HEK293 (cell line): ENCODE data around the gene TLE5.
"Not testable (repeated sequence)": the region's sequence is repeated elsewhere in the genome, so short reads cannot be mapped to it uniquely, and the experiment has no call there.

Experiments used
- CTCF ChIA-PET: fragments of 350-600 bp; formaldehyde crosslinking; extraction: SDS; loops from one replicate; lab custom pipeline; 2021; ENCODE audit warnings: antibody characterized with exemption; lab: Yijun Ruan, JAX
- POLR2A ChIA-PET: fragments of 300-600 bp; formaldehyde crosslinking; extraction: SDS; loops from one replicate; lab custom pipeline; 2020; ENCODE audit warnings: antibody characterized with exemption, inconsistent platforms; lab: Yijun Ruan, JAX
- H3K27ac ChIP-seq: fragments of 200-500 bp; sonication (Bioruptor generic); 2 replicates; pipeline ENCODE4 v1.5.1; 2014; ENCODE audit warnings: low read depth, low read length, control low read depth, inconsistent platforms; ENCODE audit errors: extremely low read depth
- H3K36me3 ChIP-seq, 2 experiments: fragments of 200-500 bp in 1 of 2; sonication (Bioruptor generic) in 1 of 2; 1 replicate in 1 of 2; 2 replicates in 1 of 2; pipeline ENCODE4 v1.5.1; 2014 to 2017; ENCODE audit warnings: inconsistent platforms in 2 of 2, low read length in 2 of 2; ENCODE audit not compliant: control insufficient read depth in 2 of 2, insufficient read depth in 1 of 2
- H3K4me1 ChIP-seq: fragments of 200-500 bp; sonication (Bioruptor generic); 2 replicates; pipeline ENCODE4 v1.5.1; 2014; ENCODE audit warnings: mild to moderate bottlenecking, low read length, inconsistent platforms; ENCODE audit not compliant: control insufficient read depth, insufficient read depth
- H3K4me3 ChIP-seq: 2 replicates; pipeline ENCODE4 v1.5.1; 2011; ENCODE audit warnings: low read depth, mild to moderate bottlenecking, control low read depth, low read length, moderate library complexity
- H3K9me3 ChIP-seq: fragments of 200-500 bp; sonication (Bioruptor generic); 2 replicates; pipeline ENCODE4 v1.5.1; 2014; ENCODE audit warnings: low read depth, low read length, inconsistent platforms; ENCODE audit not compliant: control insufficient read depth, insufficient read depth
- KLF1 ChIP-seq: fragments of 450-650 bp; formaldehyde crosslinking; IDR thresholded peaks from 2 replicates; pipeline ENCODE4 v1.5.1; 2016; ENCODE audit warnings: missing biosample characterization, missing genetic modification characterization
- KLF17 ChIP-seq: fragments of 450-650 bp; formaldehyde crosslinking; IDR thresholded peaks from 2 replicates; pipeline ENCODE4 v1.5.1; 2016; ENCODE audit warnings: missing biosample characterization, missing genetic modification characterization
- KLF7 ChIP-seq: fragments of 450-650 bp; formaldehyde crosslinking; IDR thresholded peaks from 2 replicates; pipeline ENCODE4 v1.5.1; 2016; ENCODE audit warnings: missing biosample characterization, missing genetic modification characterization, borderline replicate concordance
- MEIS1 ChIP-seq: sonication (generic); formaldehyde crosslinking; IDR thresholded peaks from 2 replicates; pipeline ENCODE4 v1.8.1; 2022; ENCODE audit warnings: missing genetic modification reagents, mild to moderate bottlenecking, borderline replicate concordance
- ZBTB1 ChIP-seq: fragments of 450-650 bp; formaldehyde crosslinking; IDR thresholded peaks from 2 replicates; pipeline ENCODE4 v1.5.1; 2016; ENCODE audit warnings: missing biosample characterization, missing genetic modification characterization
- ZBTB10 ChIP-seq: fragments of 450-650 bp; formaldehyde crosslinking; IDR thresholded peaks from 2 replicates; pipeline ENCODE4 v1.5.1; 2016; ENCODE audit warnings: missing biosample characterization, missing genetic modification characterization
- ZBTB7A ChIP-seq: fragments of 450-650 bp; formaldehyde crosslinking; IDR thresholded peaks from 2 replicates; pipeline ENCODE4 v1.5.1; 2016; ENCODE audit warnings: low read depth, missing biosample characterization, missing genetic modification characterization
- ZFHX2 ChIP-seq: fragments of 450-650 bp; formaldehyde crosslinking; conservative IDR thresholded peaks from 2 replicates; pipeline ENCODE4 v1.5.1; 2016; ENCODE audit warnings: missing biosample characterization, missing genetic modification characterization
- ZFP3 ChIP-seq: fragments of 450-650 bp; formaldehyde crosslinking; IDR thresholded peaks from 2 replicates; pipeline ENCODE4 v1.5.1; 2016; ENCODE audit warnings: low read depth, missing biosample characterization, missing genetic modification characterization
- ZNF121 ChIP-seq: fragments of 450-650 bp; formaldehyde crosslinking; IDR thresholded peaks from 2 replicates; pipeline ENCODE4 v1.5.1; 2016; ENCODE audit warnings: missing biosample characterization, missing genetic modification characterization
- ZNF19 ChIP-seq: fragments of 450-650 bp; formaldehyde crosslinking; IDR thresholded peaks from 2 replicates; pipeline ENCODE4; 2016; ENCODE audit warnings: missing biosample characterization, missing genetic modification characterization, low read depth
- ZNF221 ChIP-seq: fragments of 450-650 bp; formaldehyde crosslinking; IDR thresholded peaks from 2 replicates; pipeline ENCODE4 v1.5.1; 2017; ENCODE audit warnings: missing biosample characterization, missing genetic modification characterization, borderline replicate concordance
- ZNF426 ChIP-seq: fragments of 450-650 bp; formaldehyde crosslinking; IDR thresholded peaks from 2 replicates; pipeline ENCODE4 v1.5.1; 2017; ENCODE audit warnings: missing biosample characterization, missing genetic modification characterization, mild to moderate bottlenecking, inconsistent platforms, moderate library complexity
- ZNF580 ChIP-seq: fragments of 450-650 bp; formaldehyde crosslinking; IDR thresholded peaks from 2 replicates; pipeline ENCODE4 v1.5.1; 2016; ENCODE audit warnings: missing biosample characterization, missing genetic modification characterization
- ZNF624 ChIP-seq: fragments of 450-650 bp; formaldehyde crosslinking; IDR thresholded peaks from 2 replicates; pipeline ENCODE4 v1.5.1; 2017; ENCODE audit warnings: missing biosample characterization, missing genetic modification characterization
- ZNF658 ChIP-seq: fragments of 450-650 bp; formaldehyde crosslinking; IDR thresholded peaks from 2 replicates; pipeline ENCODE4; 2016; ENCODE audit warnings: missing biosample characterization, missing genetic modification characterization
- TF ChIP-seq, protein P1 (sequence below): IDR thresholded peaks from 2 replicates; pipeline ENCODE4 v1.6.1; 2011; ENCODE audit warnings: mild to moderate bottlenecking, low read depth, low read length, borderline replicate concordance

TLE5 gene

DNA sequence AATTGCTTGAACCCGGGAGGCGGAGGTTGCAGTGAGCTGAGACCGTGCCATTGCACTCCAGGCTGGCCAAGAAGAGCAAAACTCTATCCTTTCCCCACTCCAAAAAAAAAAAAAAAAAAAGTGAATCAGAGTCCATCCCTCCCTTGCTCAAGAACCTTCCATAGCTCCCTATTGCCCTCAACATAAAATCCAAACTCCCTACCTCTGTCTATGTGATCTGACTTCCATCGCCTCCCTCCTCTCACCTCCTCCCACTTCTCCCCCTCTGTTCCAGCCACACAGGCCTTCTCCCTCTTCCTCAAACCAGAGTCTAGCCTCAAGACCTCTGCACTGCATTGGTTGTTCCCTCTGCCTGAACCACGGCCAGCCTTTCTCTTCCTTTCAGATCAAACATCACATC lies 23.2 kb downstream of the TLE5 start (continued):
- TF ChIP-seq ZNF624, result no peak
- TF ChIP-seq ZNF221 (tag by site-specific recombination), result no peak
- TF ChIP-seq ZNF426 (tag by site-specific recombination), result no peak
- TF ChIP-seq ZNF19 (tag by site-specific recombination), result no peak
- TF ChIP-seq ZFHX2 (tag by site-specific recombination), result no peak
- TF ChIP-seq MEIS1 (CRISPR knock-in tag), result no peak
- no peak for TF ChIP-seq ZNF658
- TF ChIP-seq ZNF580 (tag by site-specific recombination), result peak; percentile 95
- 0 out of 2 replicates have a peak, but pooled peaks have one; percentile 25 for TF ChIP-seq ZBTB7A

DNA sequence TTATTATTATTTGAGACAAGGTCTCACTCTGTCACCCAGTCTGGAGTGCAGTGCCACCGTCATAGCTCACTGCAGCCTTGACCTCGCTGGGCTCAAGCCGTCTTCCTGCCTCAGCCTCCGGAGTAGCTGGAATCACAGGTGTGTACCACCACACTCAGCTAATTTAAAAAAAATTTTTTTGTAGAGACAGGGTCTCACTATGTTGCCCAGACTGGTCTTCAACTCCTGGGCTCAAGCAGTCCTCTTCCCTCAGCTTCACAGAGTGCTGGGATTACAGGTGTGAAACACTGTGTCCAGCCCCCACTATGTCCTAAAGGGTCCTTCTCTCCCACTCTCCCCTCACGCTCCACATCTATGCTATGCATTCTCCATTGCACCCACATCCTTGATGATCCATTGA lies 24.1 kb downstream of the TLE5 start:
- Histone ChIP-seq H3K27ac (no peak overlapping the region), H3K4me1 (peaks cover 8% of the 10 kb centered on the region; the same call in 1 of the 2 replicates), H3K36me3 (no peaks in the 10 kb centered on the region), H3K4me3 (no peak overlapping the region), H3K9me3 (no peaks in the 10 kb centered on the region)
- TF ChIP-seq ZNF121 (tag by site-specific recombination), result peak; percentile 69
- TF ChIP-seq, protein P1, sequence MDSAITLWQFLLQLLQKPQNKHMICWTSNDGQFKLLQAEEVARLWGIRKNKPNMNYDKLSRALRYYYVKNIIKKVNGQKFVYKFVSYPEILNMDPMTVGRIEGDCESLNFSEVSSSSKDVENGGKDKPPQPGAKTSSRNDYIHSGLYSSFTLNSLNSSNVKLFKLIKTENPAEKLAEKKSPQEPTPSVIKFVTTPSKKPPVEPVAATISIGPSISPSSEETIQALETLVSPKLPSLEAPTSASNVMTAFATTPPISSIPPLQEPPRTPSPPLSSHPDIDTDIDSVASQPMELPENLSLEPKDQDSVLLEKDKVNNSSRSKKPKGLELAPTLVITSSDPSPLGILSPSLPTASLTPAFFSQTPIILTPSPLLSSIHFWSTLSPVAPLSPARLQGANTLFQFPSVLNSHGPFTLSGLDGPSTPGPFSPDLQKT, result no peak
- CTCF ChIA-PET, result interaction anchor here (0.6 to 1.2 kb wide), 2 partner anchors 37 to 391 kb away, joined by 3 read pairs; no protein-coding TSS in a partner anchor
- POLR2A ChIA-PET, result interaction anchor here (3.8 kb wide), 1 partner anchor 18 kb away, joined by 31 read pairs; no protein-coding TSS in a partner anchor

GRCh38 chr19:3036977-3037544 lies 25.2 kb downstream of the TLE5 start:
- not testable (repeated sequence) for H3K36me3 ChIP-seq, H3K27ac ChIP-seq, H3K9me3 ChIP-seq, H3K4me1 ChIP-seq, H3K4me3 ChIP-seq
- CTCF ChIA-PET, result interaction anchor here (0.6 to 2.7 kb wide), 10 partner anchors 8 to 392 kb away, joined by 3 to 23 read pairs (median 6); no protein-coding TSS in a partner anchor
- TF ChIP-seq KLF7 (peak; percentile 94; the same call in 1 of the 2 replicates), ZNF121 (tag by site-specific recombination) (peak; percentile 93), ZBTB1 (tag by site-specific recombination) (0 out of 2 replicates have a peak, but pooled peaks have one; percentile 21), KLF1 (tag by site-specific recombination) (peak; percentile 97), ZFP3 (tag by site-specific recombination) (peak; percentile 99), ZBTB10 (tag by site-specific recombination) (0 out of 2 replicates have a peak, but pooled peaks have one; percentile 3), ZNF580 (tag by site-specific recombination) (peak; percentile 74), KLF17 (0 out of 2 replicates have a peak, but pooled peaks have one; percentile 13)
- POLR2A ChIA-PET, result interaction anchor here (0.6 to 3.8 kb wide), 10 partner anchors 10 to 608 kb away, joined by 4 to 37 read pairs (median 8); partner anchors contain the start of gene TLE5
